Pancreas (tissue), 10 donors: Measurements from ENCODE around the gene APOBEC3G. TPM values are rescaled to one million over a fixed set of nuclear protein-coding genes. Genes with fewer than 3 reads are reported as not detected.
"Not testable (repeated sequence)": the region's sequence is repeated elsewhere in the genome, so short reads cannot be mapped to it uniquely, and the experiment has no call there.

Source experiments
- ATAC-seq, 4 donors: fragments of 200-7000 bp; cut with Tn5 transposase; one replicate each; pipeline versions ENCODE4 v1.8.0 to v1.9.1; 2020; ENCODE audit warnings: mild to moderate bottlenecking in 4 of 4, moderate library complexity in 4 of 4
- DNase-seq, 6 donors: peaks; one replicate each; pipeline ENCODE4 v3.0.0-alpha.2; 2020
- FAIRE-seq: peaks from 2 replicates; lab custom pipeline; 2012; peaks lifted over from hg19 to GRCh38; lab: Jason Lieb, UNC
- H3K27ac ChIP-seq, 4 donors: fragments of 200-600 bp; sonication (generic); 1 replicate in 3 of 4; 2 replicates in 1 of 4; pipeline versions ENCODE4 v1.5.0 to v1.8.0; 2020
- H3K27me3 ChIP-seq, 4 donors: fragments of 200-600 bp; one replicate each; pipeline ENCODE4 v1.8.0; 2021
- H3K36me3 ChIP-seq, 3 donors: fragments of 200-600 bp; sonication (generic) in 1 of 3; one replicate each; pipeline versions ENCODE4 v1.5.0 to v1.8.0; 2020 to 2021
- H3K4me1 ChIP-seq, 3 donors: fragments of 200-600 bp; one replicate each; pipeline ENCODE4 v1.8.0; 2021
- H3K4me3 ChIP-seq, 4 donors: fragments of 200-600 bp; sonication (generic) in 2 of 4; one replicate each; pipeline versions ENCODE4 v1.5.0 to v1.8.0; 2020 to 2021
- H3K9me3 ChIP-seq, 4 donors: fragments of 200-600 bp; one replicate each; pipeline ENCODE4 v1.8.0; 2021
- WGBS, 2 donors: extraction: QIAGEN DNeasy Blood & Tissue Kit; methylation state at CpG; one replicate each; pipeline ENCODE4 v1.1.7; 2013; 5-methylcytosine and 5-hydroxymethylcytosine counted together
- intact Hi-C, 3 donors: fragments of 100-400 bp; cut with DNase I; formaldehyde crosslinking; loops; one replicate each; pipeline versions ENCODE4 v1.11.1 to v1.14.2; 2022
- polyA plus RNA-seq, 2 donors: library from polyadenylated mRNA; stranded (reverse); fragments of 200-250 nt; gene quantifications; one replicate each; pipeline ENCODE4 v1.2.3, GENCODE V29; 2013
- total RNA-seq, 6 donors: library from RNA; stranded (reverse); fragmentation: NEBNext Ultra II Directional in 4 of 6; extraction: Animal tissue kit (Norgen Biotek cat#: 25700) in 4 of 6; gene quantifications; one replicate each; pipeline versions ENCODE4 v1.2.1 to v1.2.4, GENCODE V29; 2021 to 2023
- TF ChIP-seq, protein P1 (sequence below), 4 donors: fragments of 200-600 bp; sonication (generic) in 3 of 4; IDR thresholded peaks; one replicate each; pipeline versions ENCODE4 v1.5.0 to v1.8.0; 2021; ENCODE audit warnings: antibody characterized with exemption in 4 of 4
- donor health status: healthy with polysubstance abuse.
- donor health status: DM: no; HTN: no; CAD: no; lungs with moderate emphysema.
- donor health status: DM: no; HTN: no; CAD: no.
- donor health status: control.
- donor health status: control.
- donor health status: Bipolar disorder and iron deficiency.
- donor health status: DM: yes; HTN: yes; CAD: no.
- donor health status: DM: no; HTN: no; CAD: no.
- donor health status: DM: no; HTN: no; CAD: no.
- donor health status: DM: yes; HTN: yes; CAD: no.

APOBEC3G gene
- 1 to 10 TPM in 5 of 6 donors, under 1 TPM in 1; 0.94 to 5.3 (median 2.5) TPM for total RNA-seq
- polyA plus RNA-seq = 1 to 10 TPM; 2.7 to 4.4 TPM

DNA sequence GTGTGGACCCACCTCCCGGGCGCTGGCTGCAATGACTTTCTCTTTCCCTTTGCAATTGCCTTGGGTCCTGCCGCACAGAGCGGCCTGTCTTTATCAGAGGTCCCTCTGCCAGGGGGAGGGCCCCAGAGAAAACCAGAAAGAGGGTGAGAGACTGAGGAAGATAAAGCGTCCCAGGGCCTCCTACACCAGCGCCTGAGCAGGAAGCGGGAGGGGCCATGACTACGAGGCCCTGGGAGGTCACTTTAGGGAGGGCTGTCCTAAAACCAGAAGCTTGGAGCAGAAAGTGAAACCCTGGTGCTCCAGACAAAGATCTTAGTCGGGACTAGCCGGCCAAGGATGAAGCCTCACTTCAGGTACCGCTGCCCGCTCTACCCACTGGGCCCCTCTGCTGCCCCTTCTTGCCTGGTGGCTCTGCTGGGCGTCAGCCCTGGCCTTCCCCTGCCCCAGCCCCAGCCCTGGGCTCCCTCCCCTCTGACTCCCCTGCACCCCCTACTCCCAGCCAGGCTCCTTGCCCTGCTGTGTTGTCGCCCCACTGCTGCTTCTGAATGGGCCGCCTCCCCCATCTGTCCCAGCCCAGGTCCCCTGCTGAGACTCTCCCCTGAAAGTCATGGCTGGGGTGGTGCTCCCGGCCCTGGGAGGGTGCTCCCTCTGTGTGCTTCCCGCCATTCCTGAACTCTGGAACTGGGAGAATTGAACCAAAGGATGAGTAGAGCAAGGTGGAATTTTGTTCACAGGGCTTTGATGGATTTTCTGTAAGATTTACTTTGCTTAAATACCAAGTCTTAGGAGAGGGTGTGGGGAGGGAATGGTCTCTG lies at the start of gene APOBEC3G:
APOBEC3G (plus strand) TSS at position 250 of the 815 bp plus-strand sequence; CDS start at position 337, 87 bp downstream.
- FAIRE-seq (peak; percentile 97), DNase-seq (peak in 3 of 6 donors; percentile 12 to 32 (median 27)), ATAC-seq (peak; percentile 78 to 92 (median 89))
- H3K27ac ChIP-seq = peak within 1 kb of the TSS in 3 of 4 donors; percentile 28 to 64 (median 58)
- H3K36me3 ChIP-seq, H3K27me3 ChIP-seq, intact Hi-C loops, H3K4me1 ChIP-seq, H3K9me3 ChIP-seq: not testable (repeated sequence)
- H3K4me3 ChIP-seq = peak within 1 kb of the TSS in 2 of 4 donors; percentile 17 to 37
- WGBS, 2 donors = 38 to 44% methylated on average over 10 to 14 of the region's 17 CpGs

DNA sequence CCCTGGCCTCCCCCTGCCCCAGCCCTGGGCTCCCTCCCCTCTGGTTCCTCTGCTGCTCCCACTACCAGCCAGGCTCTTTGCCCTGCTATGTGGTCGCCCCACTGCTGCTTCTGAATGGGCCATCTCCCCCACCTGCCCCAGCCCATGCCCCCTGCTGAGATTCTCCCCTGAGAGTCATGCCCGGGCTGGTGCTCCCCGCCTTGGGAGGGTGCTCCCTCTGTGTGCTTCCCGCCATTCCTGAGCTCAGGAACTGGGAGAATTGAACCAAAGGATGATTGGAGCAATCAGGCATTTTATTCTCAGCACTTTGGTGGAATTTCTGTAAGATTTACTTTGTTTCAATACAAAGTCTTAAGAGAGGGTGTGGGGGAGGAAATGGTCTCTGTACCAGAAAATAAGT lies 49.4 kb upstream of the APOBEC3G start:
- ATAC-seq (no peak), DNase-seq (no peak), FAIRE-seq (no peak)
- Histone ChIP-seq H3K27ac (no peak overlapping the region), H3K27me3 (no peaks in the 10 kb centered on the region), H3K4me3 (no peak overlapping the region), H3K4me1 (no peaks in the 10 kb centered on the region), H3K36me3 (no peaks in the 10 kb centered on the region), H3K9me3 (no peaks in the 10 kb centered on the region)
- intact Hi-C loops = no loop called here
- WGBS, 2 donors = 72 to 78% methylated on average over 4 of the region's 4 CpGs
- TF ChIP-seq, protein P1, sequence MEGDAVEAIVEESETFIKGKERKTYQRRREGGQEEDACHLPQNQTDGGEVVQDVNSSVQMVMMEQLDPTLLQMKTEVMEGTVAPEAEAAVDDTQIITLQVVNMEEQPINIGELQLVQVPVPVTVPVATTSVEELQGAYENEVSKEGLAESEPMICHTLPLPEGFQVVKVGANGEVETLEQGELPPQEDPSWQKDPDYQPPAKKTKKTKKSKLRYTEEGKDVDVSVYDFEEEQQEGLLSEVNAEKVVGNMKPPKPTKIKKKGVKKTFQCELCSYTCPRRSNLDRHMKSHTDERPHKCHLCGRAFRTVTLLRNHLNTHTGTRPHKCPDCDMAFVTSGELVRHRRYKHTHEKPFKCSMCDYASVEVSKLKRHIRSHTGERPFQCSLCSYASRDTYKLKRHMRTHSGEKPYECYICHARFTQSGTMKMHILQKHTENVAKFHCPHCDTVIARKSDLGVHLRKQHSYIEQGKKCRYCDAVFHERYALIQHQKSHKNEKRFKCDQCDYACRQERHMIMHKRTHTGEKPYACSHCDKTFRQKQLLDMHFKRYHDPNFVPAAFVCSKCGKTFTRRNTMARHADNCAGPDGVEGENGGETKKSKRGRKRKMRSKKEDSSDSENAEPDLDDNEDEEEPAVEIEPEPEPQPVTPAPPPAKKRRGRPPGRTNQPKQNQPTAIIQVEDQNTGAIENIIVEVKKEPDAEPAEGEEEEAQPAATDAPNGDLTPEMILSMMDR (IDR thresholded peaks at IDR 0.05) = no peak

DNA sequence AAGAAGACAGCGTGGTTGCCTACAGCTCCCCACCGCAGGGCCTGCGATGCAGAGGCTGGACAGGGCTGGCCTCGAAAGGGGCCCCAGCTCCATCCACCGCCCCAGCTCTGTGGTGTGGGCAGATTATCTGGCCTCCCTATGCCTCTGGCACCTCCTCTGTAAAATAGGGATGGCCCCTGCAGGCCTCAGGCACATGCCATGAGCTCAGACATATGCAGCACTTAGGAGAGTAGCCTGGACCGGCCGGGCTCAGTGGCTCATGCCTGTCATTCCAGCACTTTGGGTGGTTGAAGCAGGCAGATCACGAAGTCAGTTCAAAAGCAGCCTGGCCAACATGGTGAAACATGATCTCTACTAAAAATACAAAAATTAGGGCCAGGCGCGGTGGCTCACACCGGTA lies 48.8 kb upstream of the APOBEC3G start:
- no peak for DNase-seq
- 90 to 95% methylated on average over 11 of the region's 11 CpGs for WGBS, 2 donors
- Histone ChIP-seq H3K4me1 (no peaks in the 10 kb centered on the region), H3K9me3 (no peaks in the 10 kb centered on the region), H3K27me3 (no peaks in the 10 kb centered on the region), H3K36me3 (no peaks in the 10 kb centered on the region), H3K4me3 (no peak overlapping the region), H3K27ac (no peak overlapping the region)
- no peak for ATAC-seq
- TF ChIP-seq, protein P1 (IDR thresholded peaks at IDR 0.05) = no peak
- intact Hi-C loops = no loop called here
- no peak for FAIRE-seq

DNA sequence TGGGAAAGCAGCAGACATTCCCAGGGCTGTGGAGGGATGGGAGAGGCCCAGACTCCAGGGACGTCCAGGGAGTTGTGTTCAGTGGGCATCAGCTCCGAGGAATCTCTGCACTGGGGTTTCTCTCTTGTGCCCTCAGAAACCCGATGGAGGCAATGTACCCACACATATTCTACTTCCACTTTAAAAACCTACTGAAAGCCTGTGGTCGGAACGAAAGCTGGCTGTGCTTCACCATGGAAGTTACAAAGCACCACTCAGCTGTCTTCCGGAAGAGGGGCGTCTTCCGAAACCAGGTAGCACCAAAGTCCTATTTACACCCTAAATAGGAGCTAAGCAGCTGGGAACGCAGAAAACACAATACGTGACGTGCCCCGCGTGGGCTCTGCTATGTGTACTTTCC lies 47.8 kb upstream of the APOBEC3G start:
- DNase-seq (no peak), ATAC-seq (no peak), FAIRE-seq (no peak)
- Histone ChIP-seq H3K4me3 (no peak overlapping the region), H3K27me3 (no peaks in the 10 kb centered on the region), H3K4me1 (no peaks in the 10 kb centered on the region), H3K36me3 (no peaks in the 10 kb centered on the region), H3K27ac (no peak overlapping the region), H3K9me3 (no peaks in the 10 kb centered on the region)
- intact Hi-C loops = no loop called here
- TF ChIP-seq, protein P1 (IDR thresholded peaks at IDR 0.05) = no peak
- 85 to 87% methylated on average over 13 of the region's 13 CpGs for WGBS, 2 donors

DNA sequence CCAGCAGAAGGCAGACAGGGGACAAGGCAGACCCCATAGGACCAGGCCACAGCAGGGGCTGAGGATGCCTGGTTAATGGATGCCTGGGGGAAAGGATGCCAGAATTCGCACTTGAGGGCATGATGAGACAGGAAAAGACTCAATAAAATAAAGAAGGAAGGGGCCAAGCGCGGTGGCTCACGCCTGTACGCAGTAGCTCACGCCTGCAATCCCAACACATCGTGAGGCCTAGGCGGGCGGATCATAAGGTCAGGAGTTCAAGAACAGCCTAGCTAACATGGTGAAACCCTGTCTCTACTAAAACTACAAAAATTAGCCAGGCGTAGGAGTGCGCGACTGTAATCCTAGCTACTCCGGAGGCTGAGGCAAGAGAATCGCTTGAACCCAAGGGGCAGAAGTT lies 46.4 kb upstream of the APOBEC3G start:
- FAIRE-seq = no peak
- WGBS, 2 donors = 93 to 94% methylated on average over 14 of the region's 14 CpGs
- intact Hi-C loops = no loop called here
- Histone ChIP-seq H3K27me3 (no peaks in the 10 kb centered on the region), H3K9me3 (no peaks in the 10 kb centered on the region), H3K4me3 (no peak overlapping the region), H3K36me3 (no peaks in the 10 kb centered on the region), H3K4me1 (no peaks in the 10 kb centered on the region), H3K27ac (no peak overlapping the region)
- no peak for ATAC-seq
- DNase-seq = no peak
- TF ChIP-seq, protein P1 (IDR thresholded peaks at IDR 0.05) = no peak

DNA sequence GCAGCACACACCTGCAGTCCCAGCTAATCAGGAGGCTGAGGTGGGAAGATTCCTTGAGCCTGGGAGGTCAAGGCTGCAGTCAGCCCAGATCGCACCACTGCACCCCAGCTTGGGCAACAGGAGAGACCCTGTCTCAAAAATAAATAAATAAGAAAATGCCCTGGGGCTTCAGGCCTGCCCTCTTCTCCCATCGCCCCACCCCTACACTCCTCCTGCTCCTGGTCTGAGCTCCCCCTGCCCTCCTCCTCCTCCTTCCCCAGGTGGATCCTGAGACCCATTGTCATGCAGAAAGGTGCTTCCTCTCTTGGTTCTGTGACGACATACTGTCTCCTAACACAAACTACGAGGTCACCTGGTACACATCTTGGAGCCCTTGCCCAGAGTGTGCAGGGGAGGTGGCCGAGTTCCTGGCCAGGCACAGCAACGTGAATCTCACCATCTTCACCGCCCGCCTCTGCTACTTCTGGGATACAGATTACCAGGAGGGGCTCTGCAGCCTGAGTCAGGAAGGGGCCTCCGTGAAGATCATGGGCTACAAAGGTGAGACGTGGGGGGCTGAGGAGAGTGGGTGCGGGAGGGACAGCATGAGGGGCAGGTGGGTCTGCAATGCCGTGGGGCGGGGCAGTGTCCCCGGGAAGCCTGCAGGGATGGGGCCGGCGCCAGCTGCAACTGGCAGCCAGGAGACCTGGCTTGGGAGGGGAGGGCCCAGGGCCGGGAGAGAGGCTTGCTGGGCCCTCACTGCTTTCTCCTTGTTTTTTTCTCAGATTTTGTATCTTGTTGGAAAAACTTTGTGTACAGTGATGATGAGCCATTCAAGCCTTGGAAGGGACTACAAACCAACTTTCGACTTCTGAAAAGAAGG lies 45.4 kb upstream of the APOBEC3G start:
- intact Hi-C loops, H3K27ac ChIP-seq, H3K4me1 ChIP-seq, H3K27me3 ChIP-seq, DNase-seq, H3K4me3 ChIP-seq, ATAC-seq, H3K36me3 ChIP-seq, FAIRE-seq, H3K9me3 ChIP-seq: not testable (repeated sequence)
- WGBS, 2 donors = 71 to 72% methylated on average over 15 to 17 of the region's 18 CpGs

DNA sequence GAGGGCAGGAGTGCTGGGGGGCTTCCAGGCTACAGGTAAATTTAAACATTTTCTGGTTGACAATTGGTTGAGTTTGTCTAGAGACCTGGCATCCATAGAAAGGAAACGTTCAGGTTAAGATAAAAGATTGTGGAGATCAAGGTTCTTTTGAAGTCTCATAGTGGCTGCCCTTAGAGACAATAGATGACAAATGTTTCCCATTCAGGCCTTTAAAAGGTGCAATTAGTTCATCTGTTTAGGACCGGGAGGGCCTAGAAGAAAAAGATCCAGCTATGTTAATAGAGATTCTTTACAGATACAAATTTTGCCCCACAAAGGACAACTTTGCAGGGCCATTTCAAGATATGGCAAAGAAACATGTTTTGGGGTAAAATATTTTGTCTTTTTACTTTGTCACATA lies 40.0 kb upstream of the APOBEC3G start:
- H3K27ac ChIP-seq, DNase-seq, H3K4me1 ChIP-seq, H3K9me3 ChIP-seq, H3K27me3 ChIP-seq, H3K4me3 ChIP-seq, ATAC-seq, H3K36me3 ChIP-seq, FAIRE-seq, intact Hi-C loops: not testable (repeated sequence)
- 50 to 56% methylated on average over 2 of the region's 2 CpGs for WGBS, 2 donors
